HepG2 (cell line): ENCODE data around the gene HELZ. TPM values are rescaled to one million over a fixed set of nuclear protein-coding genes. Genes with fewer than 3 reads are reported as not detected.

Source experiments
- ATAC-seq: fragments of 200-7000 bp; cut with Tn5 transposase; 3 replicates; pipeline ENCODE4 v1.9.1; 2020; ENCODE audit warnings: mild to moderate bottlenecking, moderate library complexity
- BruUV-seq: library from RNA; stranded (reverse); fragments of 400-500 nt; replicated peaks from 2 replicates; lab custom pipeline; 2021; lab: Mats Ljungman, UMichigan
- CTCF ChIA-PET: fragments of 300-600 bp; formaldehyde crosslinking; extraction: SDS; loops from one replicate; lab custom pipeline; 2021; ENCODE audit warnings: low total read pairs, inconsistent platforms, low intra/inter-chr PET ratio; lab: Yijun Ruan, JAX
- POLR2A ChIA-PET: fragments of 350-600 bp; sonication (Branson Sonifier 250); formaldehyde crosslinking; loops from one replicate; lab custom pipeline; 2020; ENCODE audit warnings: antibody characterized with exemption, inconsistent platforms; lab: Yijun Ruan, JAX
- DNase-seq: peaks from one replicate; pipeline ENCODE4 v3.0.0-alpha.2; 2015; ENCODE audit warnings: low spot score
- FAIRE-seq: peaks from 3 replicates; lab custom pipeline; 2011; peaks lifted over from hg19 to GRCh38; lab: Jason Lieb, UNC
- H2AFZ ChIP-seq: one replicate; pipeline ENCODE4 v1.6.1; 2011; ENCODE audit warnings: low read length, inconsistent platforms
- H3K27ac ChIP-seq: fragments of 300-600 bp; 3 replicates; pipeline ENCODE4 v1.8.0; 2011; ENCODE audit warnings: mixed run types, mild to moderate bottlenecking, mixed read lengths, low read length, inconsistent platforms; ENCODE audit not compliant: insufficient read depth; ENCODE audit errors: extremely low read length
- H3K27me3 ChIP-seq, 2 experiments: fragments of 200-600 bp in 1 of 2; 2 replicates in 1 of 2; 3 replicates in 1 of 2; pipeline versions ENCODE4 v1.6.0 to v1.8.0; 2011; ENCODE audit warnings: low read length in 2 of 2, mild to moderate bottlenecking in 2 of 2, moderate library complexity in 2 of 2, inconsistent platforms in 1 of 2; ENCODE audit not compliant: insufficient read depth in 2 of 2, control insufficient read depth in 1 of 2
- H3K36me3 ChIP-seq, 2 experiments: fragments of 200-600 bp in 1 of 2; replicated peaks in 1 of 2; 2 replicates in 1 of 2; 3 replicates in 1 of 2; pipeline versions ENCODE4 v1.5.1 to v1.8.0; 2011; ENCODE audit warnings: low read length in 2 of 2, inconsistent platforms in 1 of 2; ENCODE audit not compliant: insufficient read depth in 2 of 2, control insufficient read depth in 1 of 2
- H3K4me1 ChIP-seq: 2 replicates; pipeline ENCODE4 v1.5.1; 2012; ENCODE audit warnings: low read length, inconsistent platforms; ENCODE audit not compliant: insufficient read depth
- H3K4me2 ChIP-seq: 2 replicates; pipeline ENCODE4 v1.6.0; 2011; ENCODE audit warnings: low read depth, low read length, inconsistent platforms
- H3K4me3 ChIP-seq, 3 experiments: fragments of 200-600 bp in 1 of 3; sonication (generic), shearing (Covaris generic) in 1 of 3; replicated peaks in 1 of 3; 2 replicates each; pipeline ENCODE4 v1.5.1; 2011 to 2016; ENCODE audit warnings: low read length in 3 of 3, inconsistent platforms in 2 of 3, low read depth in 2 of 3, mild to moderate bottlenecking in 2 of 3, control low read depth in 1 of 3, mixed read lengths in 1 of 3; ENCODE audit not compliant: insufficient read depth in 1 of 3
- H3K79me2 ChIP-seq: one replicate; pipeline ENCODE4 v1.6.1; 2011; ENCODE audit warnings: low read length, inconsistent platforms; ENCODE audit not compliant: insufficient read depth
- H3K9ac ChIP-seq: 2 replicates; pipeline ENCODE4 v1.6.0; 2011; ENCODE audit warnings: mild to moderate bottlenecking, low read depth, low read length, inconsistent platforms; ENCODE audit not compliant: insufficient read depth
- H3K9me3 ChIP-seq: 2 replicates; pipeline ENCODE4 v1.5.1; 2012; ENCODE audit warnings: mild to moderate bottlenecking, low read length
- H4K20me1 ChIP-seq: 2 replicates; pipeline ENCODE4 v1.6.0; 2011; ENCODE audit warnings: inconsistent platforms, mild to moderate bottlenecking, low read length, moderate library complexity; ENCODE audit not compliant: insufficient read depth
- CHD4 ChIP-seq: fragments of 200-600 bp; sonication (generic); IDR thresholded peaks from 2 replicates; pipeline ENCODE4 v1.7.0; 2017; ENCODE audit warnings: mild to moderate bottlenecking, low read length, borderline replicate concordance
- FOXC1 ChIP-seq: sonication (generic); formaldehyde crosslinking; IDR thresholded peaks from 2 replicates; pipeline ENCODE4 v1.8.0; 2022; ENCODE audit warnings: mild to moderate bottlenecking, missing genetic modification reagents, borderline replicate concordance
- GABPB1 ChIP-seq: IDR thresholded peaks from 2 replicates; pipeline ENCODE4 v1.6.1; 2016; ENCODE audit warnings: mild to moderate bottlenecking, missing genetic modification reagents, moderate library complexity, missing compliant biosample characterization
- HMGA1 ChIP-seq: sonication (generic); formaldehyde crosslinking; conservative IDR thresholded peaks from 2 replicates; pipeline ENCODE4 v1.4.0; 2020; ENCODE audit warnings: missing genetic modification reagents
- HNRNPL ChIP-seq: fragments of 200-400 bp; formaldehyde crosslinking; IDR thresholded peaks from 2 replicates; pipeline ENCODE4 v1.6.1; 2017; ENCODE audit warnings: mild to moderate bottlenecking, low read depth, low read length
- KMT2A ChIP-seq: sonication (generic); formaldehyde crosslinking; IDR thresholded peaks from 2 replicates; pipeline ENCODE4 v1.4.0; 2020; ENCODE audit warnings: missing genetic modification reagents
- MBNL3 ChIP-seq: fragments of 250-450 bp; sonication (Bioruptor Pico); conservative IDR thresholded peaks from 2 replicates; pipeline ENCODE4 v1.8.0; 2022; ENCODE audit warnings: mild to moderate bottlenecking, inconsistent platforms
- MYC ChIP-seq: sonication (generic); formaldehyde crosslinking; IDR thresholded peaks from 2 replicates; pipeline ENCODE4 v1.9.0; 2021; ENCODE audit warnings: missing genetic modification reagents, borderline replicate concordance
- NFIB ChIP-seq: sonication (generic); formaldehyde crosslinking; IDR thresholded peaks from 2 replicates; pipeline ENCODE4 v1.9.0; 2021; ENCODE audit warnings: missing genetic modification reagents, mild to moderate bottlenecking, borderline replicate concordance
- RFX1 ChIP-seq: fragments of 450-650 bp; IDR thresholded peaks from 2 replicates; pipeline ENCODE4 v1.6.1; 2017
- RFXAP ChIP-seq: sonication (generic); formaldehyde crosslinking; IDR thresholded peaks from 2 replicates; pipeline ENCODE4 v1.4.0; 2020; ENCODE audit warnings: missing genetic modification reagents, borderline replicate concordance
- TBX2 ChIP-seq: sonication (generic); formaldehyde crosslinking; IDR thresholded peaks from 2 replicates; pipeline ENCODE4 v1.5.0; 2020; ENCODE audit warnings: missing genetic modification reagents, mild to moderate bottlenecking, borderline replicate concordance
- TEAD2 ChIP-seq: sonication (generic); formaldehyde crosslinking; IDR thresholded peaks from 2 replicates; pipeline ENCODE4 v1.9.0; 2021; ENCODE audit warnings: missing genetic modification reagents
- ZFP37 ChIP-seq: sonication (generic); formaldehyde crosslinking; IDR thresholded peaks from 2 replicates; pipeline ENCODE4 v1.4.0; 2020; ENCODE audit warnings: missing genetic modification reagents, borderline replicate concordance
- ZNF274 ChIP-seq: sonication (generic); formaldehyde crosslinking; IDR thresholded peaks from 2 replicates; pipeline ENCODE4 v1.5.1; 2020; ENCODE audit warnings: mild to moderate bottlenecking, missing genetic modification reagents
- ZNF562 ChIP-seq: sonication (generic); formaldehyde crosslinking; IDR thresholded peaks from 2 replicates; pipeline ENCODE4 v1.8.0; 2022; ENCODE audit warnings: missing genetic modification reagents, borderline replicate concordance
- ZNF572 ChIP-seq: sonication (generic); formaldehyde crosslinking; IDR thresholded peaks from 2 replicates; pipeline ENCODE4 v1.5.1; 2020; ENCODE audit warnings: mild to moderate bottlenecking, missing genetic modification reagents
- WGBS: methylation state at CpG from one replicate; pipeline ENCODE4 v1.1.6; 2017; ENCODE audit warnings: low lambda C conversion rate; 5-methylcytosine and 5-hydroxymethylcytosine counted together
- in situ Hi-C: cut with HindIII; loops from 2 replicates; pipeline ENCODE4 v1.10.0; 2017; ENCODE audit warnings: low pct_unique_long_range_greater_than_20kb; ENCODE audit not compliant: extremely low pct_ligation_motif_present
- intact Hi-C: fragments of 100-400 bp; cut with micrococcal nuclease; formaldehyde crosslinking; loops from one replicate; pipeline ENCODE4 v1.10.0; 2022; ENCODE audit not compliant: unreplicated experiment
- polyA plus RNA-seq, 8 experiments: library from polyadenylated mRNA; depleted of rRNA in 3 of 8; stranded (reverse) in 7 of 8; unstranded in 1 of 8; fragments of >200 nt; fragmentation: Illumina TruSeq in 4 of 8; extraction: Trizol in 4 of 8; gene quantifications; 2 replicates each; pipeline versions ENCODE4 v1.2.1 to v1.2.3, GENCODE V29; 2011 to 2016; ENCODE audit warnings: low read depth in 4 of 8, missing spikeins in 1 of 8, mixed read lengths in 1 of 8; ENCODE audit not compliant: insufficient read depth in 1 of 8
- total RNA-seq, 5 experiments: library from RNA; depleted of rRNA; stranded (reverse); fragments of >200 nt; fragmentation: Illumina TruSeq; extraction: Trizol; gene quantifications; 2 replicates each; pipeline ENCODE4 v1.2.3, GENCODE V29; 2016; ENCODE audit warnings: low read depth in 1 of 5
- TF ChIP-seq, protein P1 (sequence below): sonication (generic); formaldehyde crosslinking; IDR thresholded peaks from 2 replicates; pipeline ENCODE4 v1.5.0; 2020; ENCODE audit warnings: missing genetic modification reagents, mild to moderate bottlenecking, borderline replicate concordance
- TF ChIP-seq, protein P2 (sequence below): sonication (generic); formaldehyde crosslinking; IDR thresholded peaks from 2 replicates; pipeline ENCODE4 v1.4.0; 2020; ENCODE audit warnings: missing genetic modification reagents, borderline replicate concordance

Gene HELZ
- total and polyA plus RNA-seq, 2 of the 13 experiments (the other 11 are each of a cell fraction or from before 2014, with no cell fraction given): 35.3 to 52.4 TPM

DNA sequence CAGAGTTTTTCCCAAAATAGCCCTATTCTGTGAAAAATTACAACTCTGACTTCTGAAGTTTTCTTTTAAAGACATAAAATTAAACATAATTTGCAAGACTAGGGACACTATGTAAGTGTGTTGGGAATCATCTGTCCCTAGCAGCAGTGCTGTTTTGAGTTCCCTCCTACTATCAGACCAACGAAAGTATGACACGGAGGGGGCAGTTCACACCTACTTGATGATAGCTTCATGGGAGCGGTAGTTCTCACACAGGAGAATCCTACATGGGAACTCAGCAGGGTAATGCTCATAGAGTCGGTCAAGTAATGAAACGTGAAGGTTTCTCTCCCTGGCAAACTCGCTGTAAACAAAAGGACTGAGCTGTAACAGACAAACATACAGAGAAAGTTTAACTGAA, 96.6 kb downstream of the HELZ start (continued):
- TF ChIP-seq GABPB1: no peak
- TF ChIP-seq, protein P1, sequence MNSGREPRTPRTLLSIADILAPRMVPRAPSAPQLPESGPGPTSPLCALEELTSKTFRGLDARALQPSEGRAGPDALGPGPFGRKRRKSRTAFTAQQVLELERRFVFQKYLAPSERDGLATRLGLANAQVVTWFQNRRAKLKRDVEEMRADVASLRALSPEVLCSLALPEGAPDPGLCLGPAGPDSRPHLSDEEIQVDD: no peak
- TF ChIP-seq ZFP37 (CRISPR knock-in tag): no peak
- TF ChIP-seq, protein P2, sequence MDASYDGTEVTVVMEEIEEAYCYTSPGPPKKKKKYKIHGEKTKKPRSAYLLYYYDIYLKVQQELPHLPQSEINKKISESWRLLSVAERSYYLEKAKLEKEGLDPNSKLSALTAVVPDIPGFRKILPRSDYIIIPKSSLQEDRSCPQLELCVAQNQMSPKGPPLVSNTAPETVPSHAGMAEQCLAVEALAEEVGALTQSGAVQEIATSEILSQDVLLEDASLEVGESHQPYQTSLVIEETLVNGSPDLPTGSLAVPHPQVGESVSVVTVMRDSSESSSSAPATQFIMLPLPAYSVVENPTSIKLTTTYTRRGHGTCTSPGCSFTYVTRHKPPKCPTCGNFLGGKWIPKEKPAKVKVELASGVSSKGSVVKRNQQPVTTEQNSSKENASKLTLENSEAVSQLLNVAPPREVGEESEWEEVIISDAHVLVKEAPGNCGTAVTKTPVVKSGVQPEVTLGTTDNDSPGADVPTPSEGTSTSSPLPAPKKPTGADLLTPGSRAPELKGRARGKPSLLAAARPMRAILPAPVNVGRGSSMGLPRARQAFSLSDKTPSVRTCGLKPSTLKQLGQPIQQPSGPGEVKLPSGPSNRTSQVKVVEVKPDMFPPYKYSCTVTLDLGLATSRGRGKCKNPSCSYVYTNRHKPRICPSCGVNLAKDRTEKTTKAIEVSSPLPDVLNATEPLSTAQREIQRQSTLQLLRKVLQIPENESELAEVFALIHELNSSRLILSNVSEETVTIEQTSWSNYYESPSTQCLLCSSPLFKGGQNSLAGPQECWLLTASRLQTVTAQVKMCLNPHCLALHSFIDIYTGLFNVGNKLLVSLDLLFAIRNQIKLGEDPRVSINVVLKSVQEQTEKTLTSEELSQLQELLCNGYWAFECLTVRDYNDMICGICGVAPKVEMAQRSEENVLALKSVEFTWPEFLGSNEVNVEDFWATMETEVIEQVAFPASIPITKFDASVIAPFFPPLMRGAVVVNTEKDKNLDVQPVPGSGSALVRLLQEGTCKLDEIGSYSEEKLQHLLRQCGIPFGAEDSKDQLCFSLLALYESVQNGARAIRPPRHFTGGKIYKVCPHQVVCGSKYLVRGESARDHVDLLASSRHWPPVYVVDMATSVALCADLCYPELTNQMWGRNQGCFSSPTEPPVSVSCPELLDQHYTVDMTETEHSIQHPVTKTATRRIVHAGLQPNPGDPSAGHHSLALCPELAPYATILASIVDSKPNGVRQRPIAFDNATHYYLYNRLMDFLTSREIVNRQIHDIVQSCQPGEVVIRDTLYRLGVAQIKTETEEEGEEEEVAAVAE (CRISPR knock-in tag): no peak
- TF ChIP-seq NFIB (CRISPR knock-in tag): no peak
- no peak for TF ChIP-seq HNRNPL

DNA sequence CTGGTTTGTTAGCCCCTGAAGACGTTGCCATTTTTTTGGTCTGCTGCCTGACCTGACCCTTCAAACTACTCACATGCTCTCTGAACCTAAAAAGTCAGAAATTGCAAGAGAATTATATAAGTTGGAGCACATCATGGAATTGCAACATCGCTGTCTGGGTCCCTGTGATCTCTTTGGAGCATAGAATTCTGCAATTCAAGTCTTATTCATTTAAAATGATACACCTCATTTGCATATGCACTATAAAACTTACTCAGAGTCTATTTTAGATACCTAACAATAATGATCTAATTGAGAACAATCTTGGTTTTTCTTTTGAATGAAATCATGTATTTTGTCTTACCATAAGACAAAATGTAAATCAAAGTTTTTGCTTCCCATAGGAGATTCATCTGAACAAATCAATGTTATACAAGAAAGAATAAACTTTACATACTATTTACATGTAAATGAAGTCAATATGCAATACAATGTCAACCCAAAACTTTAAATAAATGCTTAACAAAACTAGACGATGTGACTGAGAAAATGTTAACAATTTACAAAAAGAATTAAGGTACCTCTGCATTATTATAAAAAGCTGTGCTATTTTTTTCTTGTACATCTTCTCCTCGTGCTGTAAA, 99.7 kb downstream of the HELZ start:
- Histone ChIP-seq H3K36me3 (peaks cover 21 to 75% of the 10 kb centered on the region in 2 experiments), H3K27me3 (no peaks in the 10 kb centered on the region)
- 94% methylated on average over 4 of the region's 4 CpGs for WGBS
- TF ChIP-seq HMGA1 (CRISPR knock-in tag): no peak
- no peak for TF ChIP-seq MYC
- no peak for TF ChIP-seq ZNF562 (CRISPR knock-in tag)
- TF ChIP-seq RFXAP (CRISPR knock-in tag): no peak
- no peak for TF ChIP-seq RFX1
- TF ChIP-seq KMT2A (CRISPR knock-in tag): no peak
- TF ChIP-seq TBX2 (CRISPR knock-in tag): no peak
- no peak for TF ChIP-seq ZNF572
- no peak for TF ChIP-seq ZNF274
- no peak for TF ChIP-seq TEAD2 (CRISPR knock-in tag)
- no peak for TF ChIP-seq MBNL3
- TF ChIP-seq FOXC1 (CRISPR knock-in tag): no peak
- no peak for TF ChIP-seq CHD4
- TF ChIP-seq, all 625 proteins: peak for 0
- in situ Hi-C loops (no loop called here), intact Hi-C loops (no loop called here)
- Histone ChIP-seq H3K9me3 (no peaks in the 10 kb centered on the region), H3K27ac (no peak overlapping the region), H2AFZ (no peak overlapping the region), H3K9ac (no peak overlapping the region), H3K4me2 (no peak overlapping the region), H3K4me3 (no peak overlapping the region), H4K20me1 (no peaks in the 10 kb centered on the region), H3K79me2 (no peaks in the 10 kb centered on the region), H3K4me1 (no peaks in the 10 kb centered on the region)
- BruUV-seq: no TSS peak
- no peak for FAIRE-seq
- ChIA-PET POLR2A (no interaction called here), CTCF (no interaction called here)
- DNase-seq: no peak
- no peak for ATAC-seq
